ENCODE measurements around the gene CCDC61. TPM values are rescaled to one million over a fixed set of nuclear protein-coding genes. Genes with fewer than 3 reads are reported as not detected.

The CCDC61 gene
- total RNA-seq, 3 donors from 2014 or later = 16.5 to 25.0 (median 17.6) TPM

GRCh38 chr19:45999653-46000121 is 4.4 kb downstream of the CCDC61 start:
- Histone ChIP-seq H3K9me3 (no peaks in the 10 kb centered on the region), H3K36me3 (ENCODE audit: low read depth) (peaks cover 4% of the 10 kb centered on the region), H3K4me3 (no peak overlapping the region), H3K4me1 (ENCODE audit: low read depth) (peaks cover 14% of the 10 kb centered on the region)
- intact Hi-C loops (cut with DNase I, micrococcal nuclease) = no loop called here
- ATAC-seq (no peak), DNase-seq (peak in 1 of 3 donors; percentile 50)
- TF ChIP-seq, protein P1, sequence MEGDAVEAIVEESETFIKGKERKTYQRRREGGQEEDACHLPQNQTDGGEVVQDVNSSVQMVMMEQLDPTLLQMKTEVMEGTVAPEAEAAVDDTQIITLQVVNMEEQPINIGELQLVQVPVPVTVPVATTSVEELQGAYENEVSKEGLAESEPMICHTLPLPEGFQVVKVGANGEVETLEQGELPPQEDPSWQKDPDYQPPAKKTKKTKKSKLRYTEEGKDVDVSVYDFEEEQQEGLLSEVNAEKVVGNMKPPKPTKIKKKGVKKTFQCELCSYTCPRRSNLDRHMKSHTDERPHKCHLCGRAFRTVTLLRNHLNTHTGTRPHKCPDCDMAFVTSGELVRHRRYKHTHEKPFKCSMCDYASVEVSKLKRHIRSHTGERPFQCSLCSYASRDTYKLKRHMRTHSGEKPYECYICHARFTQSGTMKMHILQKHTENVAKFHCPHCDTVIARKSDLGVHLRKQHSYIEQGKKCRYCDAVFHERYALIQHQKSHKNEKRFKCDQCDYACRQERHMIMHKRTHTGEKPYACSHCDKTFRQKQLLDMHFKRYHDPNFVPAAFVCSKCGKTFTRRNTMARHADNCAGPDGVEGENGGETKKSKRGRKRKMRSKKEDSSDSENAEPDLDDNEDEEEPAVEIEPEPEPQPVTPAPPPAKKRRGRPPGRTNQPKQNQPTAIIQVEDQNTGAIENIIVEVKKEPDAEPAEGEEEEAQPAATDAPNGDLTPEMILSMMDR (IDR thresholded peaks at IDR 0.05) = no peak

GRCh38 chr19:46000491-46001246 is 5.4 kb downstream of the CCDC61 start:
- TF ChIP-seq, protein P1 (IDR thresholded peaks at IDR 0.05) = no peak
- peak; percentile 78 to 85 (median 79) for DNase-seq
- Histone ChIP-seq H3K9me3 (no peaks in the 10 kb centered on the region), H3K4me1 (ENCODE audit: low read depth) (peaks cover 14% of the 10 kb centered on the region), H3K36me3 (ENCODE audit: low read depth) (no peaks in the 10 kb centered on the region), H3K4me3 (no peak overlapping the region)
- intact Hi-C loops (cut with DNase I, micrococcal nuclease) = no loop called here
- ATAC-seq = peak; percentile 94

DNA sequence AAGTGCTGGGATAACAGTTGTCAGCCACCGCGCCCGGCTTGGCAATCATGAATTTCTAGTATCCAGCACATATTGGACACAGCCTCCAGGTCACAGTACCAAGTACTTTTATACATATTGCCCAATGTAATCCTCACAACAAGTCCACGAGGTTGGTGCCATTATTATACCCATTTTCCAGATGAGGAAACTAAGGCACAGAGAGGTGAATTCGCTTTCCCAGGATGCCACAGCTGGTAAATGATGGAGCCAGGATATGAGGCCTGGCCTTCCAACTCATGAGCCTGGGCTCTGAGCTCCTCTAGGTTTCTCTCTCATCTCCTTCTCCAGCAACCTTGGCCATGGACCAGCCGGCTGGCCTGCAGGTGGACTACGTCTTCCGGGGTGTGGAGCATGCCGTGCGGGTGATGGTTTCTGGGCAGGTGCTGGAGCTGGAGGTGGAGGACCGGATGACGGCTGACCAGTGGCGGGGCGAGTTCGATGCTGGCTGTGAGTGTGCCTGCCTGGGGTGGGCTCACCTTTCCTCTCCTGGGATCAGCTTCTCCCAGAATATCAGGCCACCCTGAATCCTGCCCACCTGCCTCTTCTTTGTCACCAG is 7.5 kb downstream of the CCDC61 start:
- no peaks in the 10 kb centered on the region for H3K9me3 ChIP-seq
- DNase-seq = no peak
- no peak for ATAC-seq

GRCh38 chr19:46006411-46006810 is 11.1 kb downstream of the CCDC61 start:
- Histone ChIP-seq H3K9me3 (no peaks in the 10 kb centered on the region), H3K4me1 (ENCODE audit: low read depth) (no peaks in the 10 kb centered on the region), H3K4me3 (no peak overlapping the region), H3K36me3 (ENCODE audit: low read depth) (no peaks in the 10 kb centered on the region)
- TF ChIP-seq, protein P1 (IDR thresholded peaks at IDR 0.05) = no peak
- ATAC-seq (no peak), DNase-seq (no peak)
- intact Hi-C loops (cut with DNase I, micrococcal nuclease) = no loop called here

More for the DNA sequence above, 7.5 kb downstream of the CCDC61 start:
- TF ChIP-seq, protein P1 (IDR thresholded peaks at IDR 0.05) = no peak
- intact Hi-C loops (cut with DNase I, micrococcal nuclease) = no loop called here
- no peaks in the 10 kb centered on the region for H3K36me3 ChIP-seq (ENCODE audit: low read depth)
- H3K4me1 ChIP-seq (ENCODE audit: low read depth) = peaks cover 7% of the 10 kb centered on the region
- no peak overlapping the region for H3K4me3 ChIP-seq

DNA sequence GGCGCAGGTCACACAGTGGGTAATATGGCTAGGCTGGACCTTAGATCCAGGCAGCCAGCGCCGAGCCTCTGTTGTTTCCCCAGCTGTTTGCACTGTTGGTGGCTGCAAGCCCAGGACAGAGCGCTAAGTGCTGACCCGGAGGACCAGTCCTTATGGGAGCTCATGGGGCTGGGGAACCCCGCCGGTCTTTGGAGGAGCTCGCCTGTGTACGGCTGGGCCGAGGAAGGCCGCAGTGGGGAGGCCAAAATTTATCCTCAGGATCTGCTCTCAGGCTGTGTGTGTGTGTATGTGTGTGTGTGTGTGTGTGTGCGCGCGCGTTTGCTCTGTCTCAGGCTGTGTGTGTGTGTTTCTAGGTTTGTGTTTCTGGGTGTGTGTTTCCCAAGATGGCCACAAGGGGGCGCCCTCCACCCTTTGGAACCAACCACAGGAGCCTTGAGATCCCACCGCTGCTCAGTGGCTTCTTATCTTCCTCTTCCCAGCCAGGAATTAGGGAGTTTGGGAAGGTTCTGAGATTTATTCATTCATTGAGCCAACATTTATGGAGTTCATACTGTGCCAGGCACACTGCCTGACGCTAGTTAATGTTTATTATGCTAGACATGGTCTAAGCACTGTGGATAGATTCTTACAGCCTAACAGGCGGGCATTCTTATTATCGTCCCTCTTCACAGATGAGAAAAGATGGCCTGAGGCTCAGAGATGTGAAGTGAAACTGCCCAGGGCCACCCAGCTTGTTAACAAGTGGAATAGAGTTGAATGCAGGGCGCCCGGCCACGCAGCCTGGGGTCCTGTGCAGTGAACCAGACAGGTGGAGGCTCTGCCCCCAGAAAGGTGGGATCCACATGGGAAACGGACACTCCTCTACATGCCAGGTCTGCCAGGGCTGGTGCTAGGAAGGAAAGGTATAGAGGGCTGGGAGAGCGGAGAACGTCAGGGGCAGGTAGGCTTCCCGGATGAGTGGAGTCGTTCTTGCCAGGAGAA is 14.6 kb downstream of the CCDC61 start:
- H3K4me3 ChIP-seq = no peak overlapping the region
- intact Hi-C loops (cut with DNase I, micrococcal nuclease) = no loop called here
- peak; percentile 96 for ATAC-seq
- peaks cover 2% of the 10 kb centered on the region for H3K4me1 ChIP-seq (ENCODE audit: low read depth)
- H3K36me3 ChIP-seq (ENCODE audit: low read depth) = no peaks in the 10 kb centered on the region
- no peaks in the 10 kb centered on the region for H3K9me3 ChIP-seq
- TF ChIP-seq, protein P1 (IDR thresholded peaks at IDR 0.05) = peak; percentile 75
- peak; percentile 59 to 75 (median 74) for DNase-seq
